ENCODE measurements around the gene GABRQ. TPM values are rescaled to one million over a fixed set of nuclear protein-coding genes. Genes with fewer than 3 reads are reported as not detected.

Gene GABRQ
- total RNA-seq, 1 experiment from 2014 or later: 3.9 TPM

DNA sequence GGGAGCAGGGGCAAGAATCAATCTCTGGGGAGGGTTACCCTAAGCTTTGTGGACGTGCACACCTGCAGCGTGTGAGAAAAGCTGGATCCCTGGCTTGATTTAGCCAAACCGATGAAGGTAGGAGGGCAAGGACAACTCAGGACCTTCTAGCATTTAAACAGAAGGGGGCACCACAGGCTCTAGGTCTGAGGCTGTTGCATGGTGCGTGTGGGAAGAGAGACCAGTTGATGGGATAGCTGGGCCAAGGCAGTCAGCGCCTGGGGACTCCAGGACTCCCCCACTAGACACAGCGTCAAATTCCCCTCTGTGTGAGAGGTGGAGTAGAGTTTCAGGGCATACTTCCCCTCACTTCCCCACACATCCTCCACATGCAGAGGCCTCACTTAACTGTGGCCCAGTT lies 4.3 kb downstream of the GABRQ start:
- H2AFZ ChIP-seq (ENCODE audit: low read length): no peak overlapping the region
- H3K56ac ChIP-seq (ENCODE audit: insufficient read length, low read depth, low read length): no peak overlapping the region
- no peak overlapping the region for H4K91ac ChIP-seq (ENCODE audit: insufficient read length, low read depth, low read length)
- no peaks in the 10 kb centered on the region for H3K23me2 ChIP-seq (ENCODE audit: insufficient read length, low read depth, low read length, poor library complexity, severe bottlenecking)
- no peak overlapping the region for H2AK5ac ChIP-seq (ENCODE audit: insufficient read length, low read length)
- H3K9ac ChIP-seq (ENCODE audit: extremely low read depth, insufficient read length, low read length): no peak overlapping the region
- peak; percentile 61 for DNase-seq
- no peak overlapping the region for H3K4me2 ChIP-seq (ENCODE audit: insufficient read depth, insufficient read length, low read length)
- H3K27me3 Mint-ChIP-seq (ENCODE audit: low read depth): peaks cover 31% of the 10 kb centered on the region
- no peak overlapping the region for H2BK15ac ChIP-seq (ENCODE audit: low read depth, low read length)
- no peaks in the 10 kb centered on the region for H3K79me1 ChIP-seq (ENCODE audit: insufficient read depth, low read depth, low read length, poor library complexity, severe bottlenecking)
- H3K23ac ChIP-seq (ENCODE audit: insufficient read length, low read depth, low read length): no peak overlapping the region
- H3K4me1 ChIP-seq (ENCODE audit: insufficient read depth, low read length): peaks cover 2% of the 10 kb centered on the region; the same call in 1 of the 2 replicates
- no peak overlapping the region for H2BK120ac ChIP-seq (ENCODE audit: low read depth, low read length, poor library complexity, severe bottlenecking)
- no peak overlapping the region for H4K8ac ChIP-seq (replicated peaks; ENCODE audit: insufficient read length, low read depth, low read length)
- H3T11ph ChIP-seq (ENCODE audit: low read length): no peak overlapping the region
- H3K14ac ChIP-seq (ENCODE audit: insufficient read depth, low read length): no peak overlapping the region
- H3K27ac Mint-ChIP-seq: no peak overlapping the region; a peak in 1 of 7 replicates
- TF ChIP-seq, protein P1, sequence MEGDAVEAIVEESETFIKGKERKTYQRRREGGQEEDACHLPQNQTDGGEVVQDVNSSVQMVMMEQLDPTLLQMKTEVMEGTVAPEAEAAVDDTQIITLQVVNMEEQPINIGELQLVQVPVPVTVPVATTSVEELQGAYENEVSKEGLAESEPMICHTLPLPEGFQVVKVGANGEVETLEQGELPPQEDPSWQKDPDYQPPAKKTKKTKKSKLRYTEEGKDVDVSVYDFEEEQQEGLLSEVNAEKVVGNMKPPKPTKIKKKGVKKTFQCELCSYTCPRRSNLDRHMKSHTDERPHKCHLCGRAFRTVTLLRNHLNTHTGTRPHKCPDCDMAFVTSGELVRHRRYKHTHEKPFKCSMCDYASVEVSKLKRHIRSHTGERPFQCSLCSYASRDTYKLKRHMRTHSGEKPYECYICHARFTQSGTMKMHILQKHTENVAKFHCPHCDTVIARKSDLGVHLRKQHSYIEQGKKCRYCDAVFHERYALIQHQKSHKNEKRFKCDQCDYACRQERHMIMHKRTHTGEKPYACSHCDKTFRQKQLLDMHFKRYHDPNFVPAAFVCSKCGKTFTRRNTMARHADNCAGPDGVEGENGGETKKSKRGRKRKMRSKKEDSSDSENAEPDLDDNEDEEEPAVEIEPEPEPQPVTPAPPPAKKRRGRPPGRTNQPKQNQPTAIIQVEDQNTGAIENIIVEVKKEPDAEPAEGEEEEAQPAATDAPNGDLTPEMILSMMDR (conservative IDR thresholded peaks at IDR 0.05): peak; percentile 53; the same call in 2 of the 3 replicates
- no peaks in the 10 kb centered on the region for H4K20me1 ChIP-seq (ENCODE audit: control insufficient read depth, insufficient read depth, insufficient read length)
- H3K79me2 ChIP-seq (ENCODE audit: insufficient read depth, low read length): no peaks in the 10 kb centered on the region
- WGBS (ENCODE audit: extremely low coverage, insufficient read length, low lambda C conversion rate): no CpG with 5 or more reads among the region's 6 CpGs
- peak overlapping the region in 1 of 2 experiments; percentile 25; a peak in 1 of 5 replicates for H3K4me3 Mint-ChIP-seq
- H3K27me3 ChIP-seq (ENCODE audit: insufficient read depth, low read length): peaks cover 2% of the 10 kb centered on the region; the same call in 1 of the 2 replicates
- no peak overlapping the region for H2BK20ac ChIP-seq (ENCODE audit: low read depth, low read length, poor library complexity, severe bottlenecking)
- H3K9me3 ChIP-seq (ENCODE audit: control insufficient read depth, low read depth, low read length): peaks cover 42% of the 10 kb centered on the region
- H3K4me1 Mint-ChIP-seq: peaks cover 23 to 33% of the 10 kb centered on the region in 2 experiments
- no peak overlapping the region for H3K4ac ChIP-seq (ENCODE audit: low read depth, low read length)
- no peak overlapping the region for H4K5ac ChIP-seq (ENCODE audit: insufficient read length, low read depth, low read length)
- H3K18ac ChIP-seq (ENCODE audit: insufficient read length, low read depth, low read length): no peak overlapping the region
- H2BK5ac ChIP-seq (ENCODE audit: insufficient read length, low read length): no peak overlapping the region
- H3K9me3 Mint-ChIP-seq: peaks cover 35 to 37% of the 10 kb centered on the region in 2 experiments
- no peak overlapping the region for H2BK12ac ChIP-seq (ENCODE audit: insufficient read length, low read depth, low read length)
- no peak overlapping the region for H3K27ac ChIP-seq (ENCODE audit: insufficient read length, low read depth, low read length)
- H3K36me3 Mint-ChIP-seq (ENCODE audit: insufficient read depth in 1 of 3, low read depth in 3 of 3): peaks cover 4 to 12% (median 6%) of the 10 kb centered on the region in 3 experiments; a peak in 4 of 7 replicates
